DMS79 (cell line): ENCODE results near the gene GPR142.

Experiments
- DNase-seq: peaks from one replicate; lab custom pipeline; 2025; lab: John Stamatoyannopoulos, UW

GPR142 gene

GRCh38 chr17:74371653-74372147 is 4.4 kb downstream of the GPR142 start:
- DNase-seq = no peak

- DNase-seq = no peak
These were observed 5.1 kb downstream of the GPR142 start for GRCh38 chr17:74372426-74372825.

- no peak for DNase-seq
These were observed 6.7 kb downstream of the GPR142 start for GRCh38 chr17:74373838-74374606.

- no peak for DNase-seq
These were observed 7.6 kb downstream of the GPR142 start for GRCh38 chr17:74374858-74375257.

- peak; percentile 52 for DNase-seq
These were observed 12.3 kb downstream of the GPR142 start for GRCh38 chr17:74379495-74380085.

- DNase-seq = peak; percentile 72
These were observed 13.0 kb downstream of the GPR142 start for GRCh38 chr17:74380086-74380958.

- DNase-seq = no peak
These were observed 13.9 kb downstream of the GPR142 start for GRCh38 chr17:74380959-74381808.

- no peak for DNase-seq
These were observed 15.8 kb downstream of the GPR142 start for GRCh38 chr17:74383141-74383540.

- no peak for DNase-seq
These were observed 17.9 kb downstream of the GPR142 start for GRCh38 chr17:74385201-74385600.

- no peak for DNase-seq
These were observed 19.1 kb downstream of the GPR142 start for GRCh38 chr17:74386386-74386785.

- no peak for DNase-seq
These were observed 20.3 kb downstream of the GPR142 start for GRCh38 chr17:74387365-74388218.

GRCh38 chr17:74389084-74389753 is 21.9 kb downstream of the GPR142 start:
- DNase-seq = no peak

GRCh38 chr17:74389937-74390679 is 22.8 kb downstream of the GPR142 start:
- DNase-seq = no peak

GRCh38 chr17:74390680-74391653 is 23.7 kb downstream of the GPR142 start:
- no peak for DNase-seq

GRCh38 chr17:74391771-74392170 is 24.5 kb downstream of the GPR142 start:
- DNase-seq = no peak

- no peak for DNase-seq
These were observed 25.5 kb downstream of the GPR142 start for GRCh38 chr17:74392848-74393247.

GRCh38 chr17:74393346-74393942 is 26.1 kb downstream of the GPR142 start:
- DNase-seq = no peak
